Suprapubic skin (tissue), 4 donors: Measurements from ENCODE around the gene NEK4. TPM values are rescaled to one million over a fixed set of nuclear protein-coding genes. Genes with fewer than 3 reads are reported as not detected.

Source experiments
- DNase-seq, 2 donors: peaks; one replicate each; pipeline ENCODE4 v3.0.0-alpha.2; 2019; ENCODE audit warnings: low spot score in 2 of 2
- H3K27ac ChIP-seq: fragments of 200-600 bp; sonication (generic); one replicate; pipeline ENCODE4 v1.5.1; 2019
- H3K27me3 ChIP-seq: fragments of 200-600 bp; sonication (generic); one replicate; pipeline ENCODE4 v1.5.1; 2019
- H3K36me3 ChIP-seq: fragments of 200-600 bp; sonication (generic); one replicate; pipeline ENCODE4 v1.5.1; 2019
- H3K4me1 ChIP-seq: fragments of 200-600 bp; sonication (generic); one replicate; pipeline ENCODE4 v1.5.1; 2019
- H3K4me3 ChIP-seq: fragments of 200-600 bp; sonication (generic); one replicate; pipeline ENCODE4 v1.5.1; 2019; ENCODE audit warnings: mild to moderate bottlenecking
- H3K9me3 ChIP-seq: fragments of 200-600 bp; sonication (generic); one replicate; pipeline ENCODE4 v1.5.1; 2019
- CTCF ChIP-seq, 2 donors: fragments of 200-600 bp in 1 of 2; fragments of 450-650 bp in 1 of 2; sonication (generic) in 1 of 2; IDR thresholded peaks; one replicate each; pipeline ENCODE4 v1.5.1; 2016 to 2019; ENCODE audit warnings: antibody characterized with exemption in 2 of 2, mild to moderate bottlenecking in 1 of 2, moderate library complexity in 1 of 2
- EP300 ChIP-seq: sonication (generic); formaldehyde crosslinking; IDR thresholded peaks from one replicate; pipeline ENCODE4 v1.6.1; 2017; ENCODE audit warnings: antibody characterized with exemption
- POLR2A ChIP-seq, 2 donors: fragments of 450-650 bp; IDR thresholded peaks; one replicate each; pipeline ENCODE4 v1.6.1; 2017; ENCODE audit warnings: antibody characterized with exemption in 2 of 2, mild to moderate bottlenecking in 2 of 2, moderate library complexity in 2 of 2
- POLR2AphosphoS5 ChIP-seq, 3 donors: sonication (generic); formaldehyde crosslinking; IDR thresholded peaks; one replicate each; pipeline ENCODE4 v1.6.1; 2017; ENCODE audit warnings: antibody characterized with exemption in 3 of 3
- WGBS: methylation state at CpG from one replicate; pipeline ENCODE4 v1.1.5; 2018; 5-methylcytosine and 5-hydroxymethylcytosine counted together
- total RNA-seq, 4 donors: library from RNA; depleted of rRNA; stranded (reverse); fragments of >200 nt; gene quantifications; one replicate each; pipeline ENCODE4 v1.1.0, GENCODE V29; 2016

NEK4 gene
- total RNA-seq, 4 donors from 2014 or later: 12.3 to 20.6 (median 15.5) TPM

- 94% methylated on average over 6 of the region's 6 CpGs for WGBS
- H3K27ac ChIP-seq: no peak overlapping the region
- no peaks in the 10 kb centered on the region for H3K27me3 ChIP-seq
- H3K4me3 ChIP-seq: no peak overlapping the region
- DNase-seq: no peak
- no peaks in the 10 kb centered on the region for H3K4me1 ChIP-seq
- no peaks in the 10 kb centered on the region for H3K36me3 ChIP-seq
- H3K9me3 ChIP-seq: no peaks in the 10 kb centered on the region
- TF ChIP-seq POLR2A (IDR thresholded peaks at IDR 0.05) (no peak), POLR2AphosphoS5 (IDR thresholded peaks at IDR 0.05) (no peak), EP300 (no peak), CTCF (IDR thresholded peaks at IDR 0.05) (no peak)
These were observed 45.5 kb upstream of the NEK4 start for GRCh38 chr3:52816199-52816598.

GRCh38 chr3:52813810-52814209 lies 43.1 kb upstream of the NEK4 start:
- TF ChIP-seq EP300 (no peak), POLR2A (IDR thresholded peaks at IDR 0.05) (no peak), CTCF (IDR thresholded peaks at IDR 0.05) (no peak), POLR2AphosphoS5 (IDR thresholded peaks at IDR 0.05) (no peak)
- Histone ChIP-seq H3K4me1 (no peaks in the 10 kb centered on the region), H3K27me3 (no peaks in the 10 kb centered on the region), H3K9me3 (no peaks in the 10 kb centered on the region), H3K4me3 (no peak overlapping the region), H3K36me3 (no peaks in the 10 kb centered on the region), H3K27ac (no peak overlapping the region)
- DNase-seq: no peak
- WGBS: 88% methylated on average over 3 of the region's 8 CpGs

GRCh38 chr3:52811452-52812011 lies 40.8 kb upstream of the NEK4 start:
- Histone ChIP-seq H3K9me3 (no peaks in the 10 kb centered on the region), H3K4me1 (no peaks in the 10 kb centered on the region), H3K27ac (no peak overlapping the region), H3K4me3 (no peak overlapping the region), H3K27me3 (no peaks in the 10 kb centered on the region), H3K36me3 (no peaks in the 10 kb centered on the region)
- no peak for DNase-seq
- TF ChIP-seq CTCF (IDR thresholded peaks at IDR 0.05) (no peak), POLR2AphosphoS5 (IDR thresholded peaks at IDR 0.05) (no peak)
- 76% methylated on average over 6 of the region's 7 CpGs for WGBS

GRCh38 chr3:52810923-52811322 lies 40.2 kb upstream of the NEK4 start:
- no peak overlapping the region for H3K4me3 ChIP-seq
- no peaks in the 10 kb centered on the region for H3K27me3 ChIP-seq
- TF ChIP-seq CTCF (IDR thresholded peaks at IDR 0.05) (no peak), EP300 (no peak), POLR2AphosphoS5 (IDR thresholded peaks at IDR 0.05) (no peak), POLR2A (IDR thresholded peaks at IDR 0.05) (no peak)
- no peak for DNase-seq
- H3K9me3 ChIP-seq: no peaks in the 10 kb centered on the region
- no peaks in the 10 kb centered on the region for H3K4me1 ChIP-seq
- WGBS: 90% methylated on average over 11 of the region's 11 CpGs
- H3K36me3 ChIP-seq: no peaks in the 10 kb centered on the region
- H3K27ac ChIP-seq: no peak overlapping the region

- TF ChIP-seq POLR2AphosphoS5 (IDR thresholded peaks at IDR 0.05) (no peak), POLR2A (IDR thresholded peaks at IDR 0.05) (no peak), CTCF (IDR thresholded peaks at IDR 0.05) (no peak)
These were observed 39.1 kb upstream of the NEK4 start for GRCh38 chr3:52809662-52810377.

More at GRCh38 chr3:52809662-52810377, 39.1 kb upstream of the NEK4 start:
- Histone ChIP-seq H3K4me1 (no peaks in the 10 kb centered on the region), H3K4me3 (no peak overlapping the region), H3K27me3 (no peaks in the 10 kb centered on the region), H3K36me3 (no peaks in the 10 kb centered on the region), H3K9me3 (no peaks in the 10 kb centered on the region), H3K27ac (no peak overlapping the region)
- 73% methylated on average over 6 of the region's 7 CpGs for WGBS
- no peak for DNase-seq
